Measurements from ENCODE around the gene CNTFR.

GRCh38 chr9:34579104-34579807, 10.3 kb downstream of the CNTFR start:
- no peak for TF ChIP-seq TARDBP (IDR thresholded peaks at IDR 0.05)
- no peak for TF ChIP-seq L3MBTL2 (conservative IDR thresholded peaks at IDR 0.05)
- no peak for TF ChIP-seq FOXM1 (IDR thresholded peaks at IDR 0.05; ENCODE audit: borderline replicate concordance)
- no peak for TF ChIP-seq SUZ12 (IDR thresholded peaks at IDR 0.05)
